Measurements from ENCODE around the gene HIPK4. TPM values are rescaled to one million over a fixed set of nuclear protein-coding genes. Genes with fewer than 3 reads are reported as not detected.
"Not testable (repeated sequence)": the region's sequence is repeated elsewhere in the genome, so short reads cannot be mapped to it uniquely, and the experiment has no call there.

HIPK4 gene
- total and polyA plus RNA-seq, 2 of the 8 experiments (the other 6 are each of a cell fraction or from before 2014, with no cell fraction given), result 0.15 to 0.57 TPM

DNA sequence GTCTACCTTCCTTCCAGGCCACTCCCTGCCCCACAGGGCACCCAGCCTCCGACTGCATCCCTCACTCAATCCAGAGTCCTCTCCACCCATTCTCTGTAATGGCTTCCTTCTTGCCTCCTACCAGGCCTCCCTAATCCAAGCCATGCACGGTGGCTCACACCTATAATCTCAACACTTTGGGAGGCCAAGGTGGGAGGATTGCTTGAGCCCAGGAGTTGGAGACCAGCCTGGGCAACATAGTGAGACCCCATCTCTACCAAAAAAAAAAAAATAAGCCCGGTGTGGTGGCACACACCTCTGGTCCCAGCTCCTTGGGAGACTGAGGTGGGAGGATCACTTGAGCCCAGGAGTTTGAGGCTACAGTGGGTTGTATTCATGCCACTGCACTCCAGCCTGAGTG is 19.7 kb downstream of the HIPK4 start:
- not testable (repeated sequence) for H3K4me3 ChIP-seq (ENCODE audit: extremely low read depth in 1 of 4, insufficient read depth in 2 of 4, low read depth in 3 of 4, low read length in 4 of 4); H2BK12ac ChIP-seq (ENCODE audit: low read depth, low read length); H4K5ac ChIP-seq (ENCODE audit: insufficient read length, low read depth, low read length); H4K20me1 ChIP-seq (replicated peaks in 1 of 2; ENCODE audit: control insufficient read depth in 1 of 2, insufficient read depth in 2 of 2, low read length in 2 of 2); H3K79me1 ChIP-seq (ENCODE audit: low read depth, low read length); H2BK20ac ChIP-seq (ENCODE audit: low read length); H3K9ac ChIP-seq (replicated peaks in 1 of 4; ENCODE audit: extremely low read depth in 1 of 4, low read depth in 3 of 4, low read length in 3 of 4); H3K4ac ChIP-seq (replicated peaks; ENCODE audit: insufficient read length, low read depth, low read length); H4K8ac ChIP-seq (ENCODE audit: extremely low read depth, insufficient read depth, low read length); H2BK5ac ChIP-seq (ENCODE audit: low read depth, low read length); H3K27ac ChIP-seq (ENCODE audit: low read depth, low read length); H3K14ac ChIP-seq (ENCODE audit: insufficient read length); H3K4me2 ChIP-seq (ENCODE audit: insufficient read depth in 1 of 2, low read depth in 2 of 2, low read length in 2 of 2); H3K9me3 ChIP-seq (ENCODE audit: insufficient read depth in 2 of 2, low read depth in 1 of 2, low read length in 1 of 2); H2AK5ac ChIP-seq (ENCODE audit: low read depth, low read length); H3K27me3 ChIP-seq (replicated peaks in 1 of 4; ENCODE audit: control insufficient read depth in 3 of 4, extremely low read depth in 1 of 4, insufficient read depth in 3 of 4, low read length in 3 of 4); FAIRE-seq; H2BK15ac ChIP-seq (ENCODE audit: low read length); DNase-seq (ENCODE audit: low read depth in 1 of 2, low spot score in 2 of 2); H3K56ac ChIP-seq (replicated peaks; ENCODE audit: insufficient read length, low read depth, low read length); H3K23ac ChIP-seq (ENCODE audit: insufficient read length); H4K91ac ChIP-seq (replicated peaks; ENCODE audit: insufficient read length, low read length); H2AFZ ChIP-seq (ENCODE audit: low read length); H3K79me2 ChIP-seq (ENCODE audit: control insufficient read depth in 1 of 2, insufficient read depth in 2 of 2, low read length in 2 of 2); H3K18ac ChIP-seq (ENCODE audit: extremely low read depth, low read length); H2BK120ac ChIP-seq (replicated peaks; ENCODE audit: low read depth, low read length); H3K23me2 ChIP-seq (ENCODE audit: low read depth, low read length)
- H3K36me3 ChIP-seq (ENCODE audit: control insufficient read depth in 2 of 4, insufficient read depth in 4 of 4, low read length in 3 of 4), result peaks cover 10 to 55% (median 18%) of the 10 kb centered on the region in 4 experiments; a peak in 7 of 8 replicates
- WGBS, 2 experiments (ENCODE audit: extremely low coverage in 1 of 2, insufficient coverage in 1 of 2, insufficient read length in 1 of 2, insufficient replicate concordance in 2 of 2, low coverage in 1 of 2, low lambda C conversion rate in 2 of 2, missing lambda C conversion rate in 1 of 2), result 91% methylated on average over 3 of the region's 3 CpGs; no CpG with 5 or more reads in 1 of the 2 experiments
- H3K4me1 ChIP-seq (replicated peaks in 1 of 4; ENCODE audit: control insufficient read depth in 3 of 4, insufficient read depth in 4 of 4, low read length in 3 of 4), result peaks cover 0 to 16% (median 10%) of the 10 kb centered on the region in 4 experiments; a peak in 6 of 7 replicates
- CTCF ChIA-PET (ENCODE audit: partially characterized antibody), result interaction anchor here (1.6 to 3.0 kb wide), 2 partner anchors 10 to 33 kb away, joined by 3 to 16 read pairs; no protein-coding TSS in a partner anchor
- POLR2A ChIA-PET (ENCODE audit: partially characterized antibody), result interaction anchor here (1.2 to 3.2 kb wide), 5 partner anchors 11 to 36 kb away, joined by 3 to 25 read pairs (median 4); partner anchors contain the start of gene HIPK4

All from H1 (cell line).